A172 (cell line): ENCODE measurements around the gene FAM149B1. TPM values are rescaled to one million over a fixed set of nuclear protein-coding genes. Genes with fewer than 3 reads are reported as not detected.
"Not testable (repeated sequence)": the region's sequence is repeated elsewhere in the genome, so short reads cannot be mapped to it uniquely, and the experiment has no call there.

Experiments
- DNase-seq: peaks from one replicate; pipeline ENCODE4 v3.0.0-alpha.2; 2015; ENCODE audit warnings: low spot score
- total RNA-seq: library from RNA; depleted of rRNA; stranded (reverse); fragments of >200 nt; shearing (Covaris generic); gene quantifications from 2 replicates; pipeline ENCODE4 v1.2.3, GENCODE V29; 2014; rRNA removed

FAM149B1 gene
- total RNA-seq, result 7.1 and 10.4 TPM in 2 replicates

DNA sequence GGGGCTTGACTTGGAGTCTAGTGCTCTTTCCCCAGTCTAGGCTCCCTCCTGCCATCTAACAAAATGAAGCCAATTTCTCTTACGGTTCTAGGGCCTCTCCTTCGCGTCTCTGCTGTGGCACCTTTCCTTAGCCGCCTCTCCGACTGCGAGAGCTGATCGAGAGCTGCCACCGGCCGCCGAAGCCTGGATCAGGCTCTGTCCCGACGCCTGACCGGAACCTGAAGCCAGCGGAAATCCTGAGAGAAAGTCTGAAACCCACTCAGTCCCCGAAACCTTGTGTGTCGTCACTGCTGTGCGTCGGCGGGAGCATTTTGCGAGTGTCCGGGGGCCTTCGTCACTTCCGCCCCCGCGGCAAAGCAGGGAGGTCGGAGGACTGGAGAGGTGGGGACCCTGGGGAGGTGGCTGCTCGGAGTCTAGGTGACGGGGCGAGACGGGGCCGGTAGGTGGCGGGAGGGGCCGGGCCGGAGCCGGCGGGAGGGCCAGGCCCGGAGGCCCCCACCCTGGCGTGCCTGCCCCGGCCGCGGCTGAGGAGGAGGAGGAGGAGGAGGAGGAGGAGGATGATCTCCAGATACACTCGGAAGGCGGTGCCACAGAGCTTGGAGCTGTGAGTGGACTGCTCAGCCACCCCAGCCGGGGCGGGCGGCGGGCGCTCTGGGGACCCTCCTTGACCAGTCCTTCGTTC is at the start of gene FAM149B1, which contains the start of gene ECD:
Gene FAM149B1, plus strand, starts transcription at position 337 of the 682 bp plus-strand sequence. Its CDS starts 221 bp downstream, at position 558.
Gene ECD, minus strand, starts transcription at position 226 of the 682 bp plus-strand sequence. CDS start 4,071 bp downstream, outside the sequence.
- DNase-seq, result peak; percentile 93

DNA sequence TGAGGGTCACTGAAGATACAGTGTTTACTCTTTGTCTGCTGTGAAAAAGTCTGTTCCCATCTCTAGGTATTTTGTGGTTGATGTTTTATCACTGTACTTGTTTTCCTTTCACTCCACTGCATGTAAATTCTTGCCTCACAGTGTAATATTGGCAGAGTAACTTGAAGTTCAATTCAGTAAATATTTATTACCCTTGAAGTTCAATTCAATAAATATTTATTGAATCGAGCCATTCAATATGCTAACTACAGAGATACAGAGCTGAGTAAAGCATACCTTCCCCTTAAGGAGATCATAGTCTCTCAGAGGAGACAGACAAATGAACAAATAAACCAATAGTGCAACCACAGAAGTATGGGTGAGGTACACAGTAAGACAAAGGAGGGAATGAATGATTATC is 48.5 kb upstream of the FAM149B1 start:
- no peak for DNase-seq

DNA sequence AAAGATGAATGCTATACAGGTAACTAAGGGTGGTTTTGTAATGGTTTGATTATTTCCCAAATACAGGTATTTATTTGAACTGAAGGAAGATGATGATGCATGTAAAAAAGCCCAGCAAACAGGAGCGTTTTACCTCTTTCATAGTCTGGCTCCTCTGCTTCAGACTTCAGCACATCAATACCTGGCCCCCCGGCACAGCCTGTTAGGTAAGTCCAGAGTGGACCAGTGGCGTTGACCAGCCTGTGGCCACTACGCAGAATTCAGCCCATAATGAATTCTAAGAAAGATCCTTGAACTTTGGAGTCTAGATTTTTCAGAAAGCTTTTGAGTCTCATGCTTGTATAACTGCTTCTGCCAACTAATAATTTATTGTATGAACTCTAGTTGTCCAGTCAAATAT is 48.0 kb upstream of the FAM149B1 start:
- no peak for DNase-seq

DNA sequence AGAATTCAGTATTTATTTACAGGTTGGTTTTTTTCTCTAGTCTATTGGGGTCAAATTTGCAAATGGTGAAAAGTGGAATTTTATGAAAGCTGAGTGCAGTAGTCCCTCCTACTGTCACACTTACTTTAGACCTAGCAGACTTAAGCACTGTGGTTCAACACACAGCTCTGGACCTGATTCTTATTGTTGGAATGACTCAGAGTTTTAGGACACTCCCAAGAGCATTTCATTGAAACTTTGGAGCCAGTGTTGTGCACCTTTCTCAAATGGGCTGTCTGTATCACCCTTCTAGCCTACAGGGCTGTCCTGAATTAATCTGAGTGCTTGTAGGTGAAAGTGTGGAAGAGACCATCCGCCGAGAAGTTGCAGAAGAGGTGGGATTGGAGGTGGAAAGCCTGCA is 41.6 kb upstream of the FAM149B1 start:
- no peak for DNase-seq

DNA sequence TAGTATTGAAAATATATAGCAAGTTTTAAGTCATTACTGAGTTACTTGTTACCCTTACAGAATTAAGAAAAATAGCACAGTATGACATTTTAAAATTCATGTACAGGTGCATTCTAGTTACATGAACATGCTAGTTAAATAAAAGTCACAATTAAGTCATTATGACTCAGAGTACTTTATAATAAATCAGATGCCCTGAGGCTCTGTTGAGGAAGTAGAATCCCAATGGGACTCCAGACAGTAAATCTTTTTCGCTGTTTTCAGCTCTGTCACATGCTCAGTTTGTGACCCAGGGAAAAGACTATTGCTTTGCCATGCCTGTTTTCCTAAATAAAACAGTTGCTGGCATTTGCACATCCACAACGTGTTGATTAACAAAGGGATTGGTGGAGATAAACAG is 36.6 kb upstream of the FAM149B1 start:
- DNase-seq, result peak; percentile 48

DNA sequence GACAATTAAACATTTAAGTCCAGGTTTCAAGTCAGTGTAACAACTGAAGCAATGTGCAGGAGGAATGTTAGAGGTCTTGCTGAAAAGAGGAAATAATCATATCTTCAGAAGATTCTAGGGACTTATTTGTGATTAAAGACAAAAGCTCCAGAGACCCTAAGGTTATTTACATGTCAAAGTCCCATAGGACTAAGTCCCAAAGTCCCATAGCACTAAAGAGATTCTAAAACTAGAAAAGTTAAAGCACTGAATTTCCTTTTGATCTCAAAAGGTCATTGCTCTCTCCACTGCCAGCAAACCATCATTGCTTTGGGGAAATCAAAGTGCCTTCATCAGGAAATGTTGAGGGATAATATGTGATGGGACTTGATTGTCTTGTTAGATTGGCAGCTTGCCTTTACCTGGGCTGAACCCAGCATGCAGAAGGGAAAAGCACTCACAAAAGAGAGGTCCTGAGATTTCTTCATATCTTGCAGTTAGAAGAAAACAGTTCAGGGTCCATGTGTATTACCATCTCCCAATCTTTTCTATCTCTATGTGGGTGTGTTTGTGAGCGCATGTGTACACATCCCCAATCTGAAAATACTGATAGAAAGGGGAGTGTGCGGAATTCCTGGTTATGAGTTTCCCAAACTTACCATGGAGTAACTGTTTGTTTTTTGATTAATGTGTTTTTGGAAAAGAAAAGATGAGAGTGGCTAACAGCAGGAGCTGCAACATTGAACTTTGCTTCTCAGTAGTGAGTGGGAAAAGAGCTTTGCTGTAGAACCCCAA is 35.8 kb upstream of the FAM149B1 start:
- no peak for DNase-seq

DNA sequence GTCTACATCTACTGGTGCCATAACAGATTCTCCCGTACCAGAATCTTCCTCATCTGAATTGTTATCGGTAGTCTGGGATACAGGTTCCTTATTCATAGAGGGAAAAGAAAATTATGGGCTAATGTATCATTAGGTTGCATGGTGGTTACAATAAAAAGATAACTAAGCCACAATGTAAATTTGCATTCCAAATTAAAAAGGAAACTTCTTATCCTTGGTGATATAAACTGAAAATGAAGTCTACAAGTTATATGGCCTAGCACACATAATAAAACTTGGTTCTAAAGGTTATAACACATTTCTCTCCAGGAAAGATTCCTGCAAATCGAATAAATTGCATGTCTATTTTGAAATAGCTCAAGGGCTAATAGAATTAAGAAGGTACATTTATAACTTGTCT is 33.2 kb upstream of the FAM149B1 start:
- DNase-seq, result no peak

DNA sequence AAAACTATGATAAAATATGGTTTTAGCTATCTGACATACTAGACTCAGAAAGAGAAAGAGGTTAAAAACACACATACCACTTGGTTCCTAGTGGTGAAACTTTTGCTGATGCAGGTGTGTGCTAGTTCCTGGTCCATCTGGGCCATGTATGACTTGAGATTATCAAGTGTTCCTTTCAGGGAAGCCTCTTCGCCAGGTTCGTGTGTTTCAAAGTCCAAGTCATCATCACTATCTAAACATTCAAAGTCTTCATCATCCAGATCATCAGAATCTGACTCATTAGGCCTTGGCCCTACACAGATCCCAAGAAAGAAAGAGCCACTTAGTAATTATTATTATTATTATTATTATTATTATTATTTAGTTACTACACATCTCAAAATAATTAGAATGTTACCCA is 31.3 kb upstream of the FAM149B1 start:
- no peak for DNase-seq

DNA sequence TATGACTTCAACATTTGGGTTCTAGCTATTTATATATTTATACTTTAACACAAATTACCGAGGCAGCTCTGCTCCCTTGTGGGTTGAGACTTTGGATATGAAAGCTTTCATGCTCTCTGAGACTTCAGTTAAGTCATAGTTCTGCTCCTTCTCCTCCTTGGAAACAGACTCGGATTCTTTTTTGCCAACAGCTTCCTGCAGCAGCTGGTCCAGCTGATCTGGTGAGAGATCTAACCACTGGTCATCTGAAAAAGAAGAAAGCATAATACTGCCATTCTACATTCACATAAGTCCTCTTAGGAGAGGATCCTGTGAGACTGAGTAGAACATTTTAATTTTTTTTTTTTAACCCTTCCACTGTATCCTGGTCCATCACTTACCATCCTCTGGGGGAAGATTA is 28.7 kb upstream of the FAM149B1 start:
- no peak for DNase-seq

DNA sequence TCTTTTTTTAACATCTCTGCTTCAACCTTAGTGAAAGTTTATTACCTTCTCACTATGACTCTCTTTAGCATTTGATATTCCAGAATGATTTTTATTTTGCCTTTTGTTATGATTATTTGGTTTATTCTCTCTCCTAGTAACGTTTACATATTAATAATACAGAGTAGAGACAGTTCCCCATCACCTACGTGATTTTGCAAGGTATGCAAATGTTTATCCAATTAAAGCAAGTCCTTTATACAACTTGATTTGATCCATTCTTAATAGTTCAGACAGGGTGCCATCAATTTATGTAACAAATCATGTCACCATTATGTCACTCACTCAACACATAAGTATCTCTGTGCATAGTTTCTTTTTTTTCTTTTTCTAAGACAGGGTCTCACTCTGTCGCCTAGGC is 26.3 kb upstream of the FAM149B1 start:
- no peak for DNase-seq

DNA sequence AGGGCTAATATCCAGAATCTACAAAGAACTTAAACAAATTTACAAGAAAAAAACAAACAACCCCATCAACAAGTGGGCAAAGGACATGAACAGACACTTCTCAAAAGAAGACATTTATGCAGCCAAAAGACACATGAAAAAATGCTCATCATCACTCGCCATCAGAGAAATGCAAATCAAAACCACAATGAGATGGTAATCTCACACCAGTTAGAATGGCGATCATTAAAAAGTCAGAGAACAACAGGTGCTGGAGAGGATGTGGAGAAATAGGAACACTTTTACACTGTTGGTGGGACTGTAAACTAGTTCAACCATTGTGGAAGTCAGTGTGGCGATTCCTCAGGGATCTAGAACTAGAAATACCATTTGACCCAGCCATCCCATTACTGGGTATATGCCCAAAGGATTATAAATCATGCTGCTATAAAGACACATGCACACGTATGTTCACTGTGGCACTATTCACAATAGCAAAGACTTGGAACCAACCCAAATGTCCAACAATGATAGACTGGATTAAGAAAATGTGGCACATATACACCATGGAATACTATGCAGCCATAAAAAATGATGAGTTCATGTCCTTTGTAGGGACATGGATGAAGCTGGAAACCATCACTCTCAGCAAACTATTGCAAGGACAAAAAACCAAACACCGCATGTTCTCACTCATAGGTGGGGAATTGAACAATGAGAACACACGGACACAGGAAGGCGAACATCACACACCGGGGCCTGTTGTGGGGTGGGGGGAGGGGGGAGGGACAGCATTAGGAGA is 17.1 kb upstream of the FAM149B1 start:
- DNase-seq, result not testable (repeated sequence)

DNA sequence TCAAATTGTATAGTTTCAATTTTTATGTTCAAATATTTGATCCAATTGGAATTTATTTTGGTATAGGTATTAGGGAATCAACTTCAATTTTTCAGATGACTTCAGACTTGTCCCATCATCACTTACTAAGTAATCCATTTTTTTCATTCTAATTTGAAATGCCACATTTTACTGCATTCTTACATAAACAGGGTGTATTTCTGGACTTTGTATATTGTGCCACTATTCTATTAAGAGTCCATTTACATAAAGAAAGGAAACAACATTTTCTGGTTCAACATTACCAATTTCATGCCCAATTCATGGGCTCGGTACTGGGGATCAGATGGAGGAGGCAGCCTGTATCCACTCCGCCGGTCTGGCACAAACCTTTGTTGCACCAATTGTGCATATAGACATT is 15.9 kb upstream of the FAM149B1 start:
- DNase-seq, result no peak

DNA sequence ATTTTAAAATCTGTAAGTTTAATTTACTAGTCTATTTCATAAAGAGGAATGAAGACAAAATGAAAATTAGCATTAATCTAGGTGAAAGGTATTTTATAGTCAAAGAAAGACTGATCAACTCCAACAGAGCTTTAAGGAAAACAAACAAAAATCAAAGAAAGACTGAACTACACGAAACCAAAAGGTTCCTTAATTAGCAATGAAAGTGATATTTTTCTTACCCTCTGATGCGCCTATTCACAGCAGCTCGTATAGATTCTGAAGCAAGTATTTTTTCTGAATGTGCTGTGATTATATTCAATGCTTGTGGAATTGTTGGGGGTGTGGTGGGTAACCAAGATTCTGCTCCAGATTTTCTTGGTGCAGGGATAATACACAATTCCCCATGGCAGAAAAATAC is 11.9 kb upstream of the FAM149B1 start:
- no peak for DNase-seq

DNA sequence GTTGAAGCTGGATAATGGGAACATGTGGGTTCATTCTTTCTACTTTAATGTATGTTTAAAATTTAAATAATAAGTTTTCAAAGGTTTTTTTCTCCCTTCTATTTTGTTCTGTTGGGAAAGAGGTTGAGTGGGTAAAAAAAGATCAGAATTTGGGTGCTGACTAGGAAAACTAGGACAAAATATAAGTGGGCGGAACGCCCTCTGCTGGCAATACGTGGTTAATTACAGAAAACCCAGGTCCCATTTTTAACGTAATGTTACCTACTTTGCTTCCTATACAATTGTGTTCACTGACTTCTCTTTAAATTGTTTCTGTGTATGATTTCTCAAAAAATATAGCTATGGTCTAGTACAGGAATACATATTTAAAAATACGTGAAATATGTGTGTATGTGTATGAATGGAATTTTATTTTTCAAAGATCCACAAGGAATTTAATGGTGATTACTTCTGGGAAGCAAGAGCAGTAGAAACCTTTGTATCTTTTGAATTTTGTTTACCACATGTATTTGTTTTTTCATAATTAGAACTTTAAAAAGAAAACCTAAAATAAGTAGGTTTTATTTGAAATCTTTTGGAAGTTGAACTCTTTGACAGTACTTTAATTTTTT is 8.8 kb upstream of the FAM149B1 start:
- DNase-seq, result peak; percentile 54

DNA sequence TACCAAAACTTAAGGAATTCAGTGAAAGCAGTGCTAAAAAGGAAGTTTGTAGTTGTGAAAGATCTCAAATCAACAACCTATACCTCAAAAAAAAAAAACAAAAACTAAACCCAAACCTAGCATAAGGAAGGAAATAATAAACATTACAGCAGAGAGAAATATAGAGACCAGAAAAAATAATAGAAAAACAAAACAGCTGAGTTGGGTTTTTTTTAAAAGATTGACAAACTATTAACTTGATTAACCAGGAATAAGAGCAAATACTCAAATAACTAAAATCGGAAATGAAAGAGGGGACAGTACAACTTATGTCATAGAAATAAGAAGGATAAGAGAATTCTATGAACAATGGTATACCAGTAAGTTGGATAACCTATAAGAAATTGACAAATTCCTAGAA is 6.8 kb upstream of the FAM149B1 start:
- no peak for DNase-seq

DNA sequence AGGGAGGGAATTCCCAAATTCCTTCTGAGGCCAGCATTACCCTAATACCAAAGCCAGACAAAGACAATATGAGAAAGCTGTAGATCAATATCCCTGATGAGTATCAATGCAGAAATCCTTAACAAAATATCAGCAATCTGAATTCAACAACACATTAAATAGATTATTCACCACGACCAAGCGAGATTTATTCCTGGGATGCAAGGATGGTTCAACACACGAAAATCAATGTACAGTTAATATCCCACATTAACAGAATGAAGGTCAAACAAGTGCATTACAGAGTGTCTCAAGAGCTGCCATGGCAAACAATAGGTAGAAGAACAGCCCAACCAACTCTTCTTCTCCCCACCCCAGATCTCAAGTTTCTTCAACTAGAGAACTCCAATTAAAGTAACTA is 6.3 kb upstream of the FAM149B1 start:
- DNase-seq, result no peak

DNA sequence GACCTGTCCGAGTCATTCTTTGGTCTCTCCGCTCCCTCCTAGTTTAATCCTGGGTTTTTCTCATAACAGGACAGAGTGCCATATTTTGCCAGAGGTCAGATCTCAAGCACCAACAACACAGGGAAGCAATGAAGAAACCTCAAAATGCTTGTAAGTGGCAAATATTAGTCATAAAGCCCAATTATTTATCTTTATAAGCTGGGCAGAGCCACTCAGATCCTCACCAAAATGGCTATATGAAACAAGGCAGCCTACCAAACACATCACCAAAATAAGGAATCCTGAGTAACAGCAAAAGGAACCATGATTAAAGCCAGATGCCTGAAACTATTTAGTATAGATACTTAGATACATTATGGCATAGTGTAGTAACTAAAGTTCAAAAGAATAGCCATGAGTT is 4.8 kb upstream of the FAM149B1 start:
- DNase-seq, result no peak

DNA sequence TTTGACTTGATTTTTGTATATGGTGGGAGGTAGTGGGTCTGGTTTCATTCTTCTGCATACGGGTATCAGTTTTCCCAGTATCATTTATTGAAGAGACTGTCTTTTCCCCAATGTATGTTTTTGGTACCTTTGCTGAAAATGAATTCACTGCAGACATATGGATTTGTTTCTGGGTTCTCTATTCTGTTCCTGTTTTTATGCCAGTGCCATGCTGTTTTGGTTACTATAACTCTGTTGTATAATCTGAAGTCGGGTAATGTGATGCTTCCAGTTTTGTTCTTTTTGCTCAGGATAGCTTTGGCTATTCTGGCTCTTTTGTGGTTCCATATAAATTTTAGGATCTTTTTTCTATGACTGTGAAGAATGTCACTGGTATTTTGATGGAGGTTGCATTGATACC is 947 bp upstream of the FAM149B1 start:
- no peak for DNase-seq

DNA sequence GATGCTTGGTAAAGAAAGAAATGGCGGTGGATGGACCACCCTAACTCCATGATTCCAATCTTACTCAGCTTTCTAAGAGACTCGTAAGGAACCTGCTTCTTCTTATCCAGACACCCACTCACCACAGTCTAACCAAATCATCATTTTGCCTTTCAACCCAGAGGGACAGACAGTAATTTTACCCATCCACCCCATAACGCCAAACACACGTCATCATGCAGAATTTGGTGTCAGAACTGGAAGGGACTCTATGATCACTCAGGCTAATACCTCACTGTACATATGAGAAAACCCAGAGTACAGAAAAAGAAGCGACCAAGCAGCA is 499 bp upstream of the FAM149B1 start:
- DNase-seq, result no peak

DNA sequence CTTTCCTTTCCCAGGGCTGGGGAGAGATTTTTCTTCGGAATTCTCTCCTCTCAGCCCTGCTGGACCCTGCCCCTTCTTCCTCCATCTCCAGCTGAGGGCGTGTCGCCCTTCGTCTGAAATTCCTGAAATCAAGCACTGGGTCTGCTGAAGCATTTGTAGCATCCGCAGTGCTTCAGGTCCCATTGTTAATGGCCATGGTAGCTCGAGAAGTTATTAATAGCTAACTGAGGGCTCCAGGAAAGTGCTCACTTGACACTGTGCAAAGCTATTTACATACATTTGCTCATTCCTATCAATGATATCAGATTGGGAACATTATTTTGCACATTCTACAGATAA is 515 bp downstream of the FAM149B1 start:
- no peak for DNase-seq

DNA sequence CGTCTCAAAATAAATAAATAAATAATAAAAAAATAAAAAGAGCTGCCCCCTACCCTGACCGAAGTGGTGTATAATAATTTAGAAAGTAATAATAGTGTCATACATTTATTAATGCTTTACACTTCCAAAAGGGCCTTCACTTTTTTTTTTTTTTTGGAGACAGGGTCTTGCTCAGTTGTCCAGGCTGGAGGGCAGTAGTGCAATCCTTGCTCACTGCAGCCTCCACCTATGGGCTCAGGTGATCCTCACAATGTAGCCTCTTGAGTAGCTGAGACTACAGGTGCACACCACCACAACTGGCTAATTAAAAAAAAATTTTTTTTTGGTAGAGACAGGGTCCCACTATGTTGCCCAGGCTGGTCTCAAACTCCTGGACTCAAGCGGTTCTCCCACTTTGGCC is 1.4 kb downstream of the FAM149B1 start:
- DNase-seq, result no peak

DNA sequence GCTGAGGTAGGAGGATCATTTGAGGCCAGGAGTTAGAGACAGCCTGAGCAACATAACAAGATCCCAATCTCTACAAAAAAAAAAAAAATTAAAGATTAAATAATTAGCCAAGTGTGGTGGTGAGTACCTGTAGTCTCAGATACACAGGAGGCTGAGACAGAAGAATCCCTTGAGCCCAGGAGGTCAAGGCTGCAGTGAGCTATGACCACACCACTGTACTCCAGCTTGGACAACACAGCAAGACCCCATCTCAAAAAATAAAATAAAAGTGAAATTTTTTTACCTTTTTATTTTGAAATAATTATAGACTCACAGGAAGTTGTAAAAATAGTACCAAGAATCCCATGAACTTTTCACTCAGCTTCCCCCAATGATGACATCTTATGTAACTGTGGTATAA is 4.9 kb downstream of the FAM149B1 start:
- DNase-seq, result no peak
